HCT116 (cell line): Measurements from ENCODE around the gene VSX1. TPM values are rescaled to one million over a fixed set of nuclear protein-coding genes. Genes with fewer than 3 reads are reported as not detected.

Experiments
- ATAC-seq: fragments of 200-7000 bp; cut with Tn5 transposase; 2 replicates; pipeline ENCODE4 v1.9.1; 2020; ENCODE audit warnings: mild to moderate bottlenecking, moderate library complexity
- BruUV-seq: library from RNA; stranded (reverse); fragments of 400-500 nt; replicated peaks from 2 replicates; lab custom pipeline; 2021; lab: Mats Ljungman, UMichigan
- CTCF ChIA-PET: fragments of 300-600 bp; sonication (Branson Sonifier 250); formaldehyde crosslinking; loops from one replicate; lab custom pipeline; 2021; ENCODE audit warnings: antibody characterized with exemption; lab: Charles Lee
- POLR2A ChIA-PET: fragments of 300-600, 350-600 bp; sonication (Branson Sonifier 250); formaldehyde crosslinking; loops from one replicate; lab custom pipeline; 2021; ENCODE audit warnings: antibody characterized with exemption; lab: Charles Lee
- RAD21 ChIA-PET, 2 experiments: fragments of 300-600 bp; sonication (Branson Sonifier 250); formaldehyde crosslinking; loops; one replicate each; lab custom pipeline; 2023; ENCODE audit warnings: low total read pairs in 2 of 2; ENCODE audit not compliant: uncharacterized antibody in 2 of 2, unreplicated experiment in 2 of 2, low non-redundant PET in 1 of 2; lab: Charles Lee
- DNase-seq: peaks from one replicate; pipeline ENCODE4 v3.0.0-alpha.2; 2010; ENCODE audit warnings: low read depth, low spot score
- H2AFZ ChIP-seq: fragments of 200-600 bp; shearing (Covaris generic), sonication (generic); 2 replicates; pipeline ENCODE4 v1.6.1; 2017; ENCODE audit warnings: low read depth, mixed run types, mixed read lengths, antibody characterized with exemption, low read length; ENCODE audit not compliant: poor library complexity, severe bottlenecking
- H3K27ac ChIP-seq: 2 replicates; pipeline ENCODE4 v1.5.1; 2012; ENCODE audit warnings: low read depth, low read length
- H3K27me3 ChIP-seq: fragments of 200-600 bp; sonication (generic); 2 replicates; pipeline ENCODE4 v1.6.1; 2016; ENCODE audit warnings: mixed run types, low read length, mixed read lengths; ENCODE audit not compliant: insufficient read depth
- H3K36me3 ChIP-seq, 2 experiments: fragments of 200-500 bp in 1 of 2; fragments of 200-600 bp in 1 of 2; sonication (Bioruptor generic) in 1 of 2; sonication (generic) in 1 of 2; 2 replicates each; pipeline versions ENCODE4 v1.5.1 to v1.6.1; 2014 to 2016; ENCODE audit warnings: low read length in 2 of 2, inconsistent platforms in 1 of 2, mixed read lengths in 1 of 2, mixed run types in 1 of 2; ENCODE audit not compliant: insufficient read depth in 2 of 2, control insufficient read depth in 1 of 2
- H3K4me1 ChIP-seq, 2 experiments: fragments of 200-600 bp in 1 of 2; sonication (generic) in 1 of 2; 2 replicates each; pipeline versions ENCODE4 v1.5.1 to v1.6.1; 2012 to 2017; ENCODE audit warnings: low read length in 2 of 2, inconsistent platforms in 1 of 2, mild to moderate bottlenecking in 1 of 2, mixed read lengths in 1 of 2, mixed run types in 1 of 2, moderate library complexity in 1 of 2; ENCODE audit not compliant: insufficient read depth in 2 of 2, control insufficient read depth in 1 of 2
- H3K4me2 ChIP-seq: fragments of 200-600 bp; sonication (generic); 2 replicates; pipeline ENCODE4 v1.6.1; 2017; ENCODE audit warnings: mixed run types, low read length, mixed read lengths
- H3K4me3 ChIP-seq, 2 experiments: fragments of 200-600 bp in 1 of 2; sonication (generic) in 1 of 2; replicated peaks in 1 of 2; 2 replicates each; pipeline ENCODE4 v1.5.1; 2011 to 2016; ENCODE audit warnings: low read length in 2 of 2, control low read depth in 1 of 2, low read depth in 1 of 2, mild to moderate bottlenecking in 1 of 2, mixed read lengths in 1 of 2, mixed run types in 1 of 2
- H3K79me2 ChIP-seq: fragments of 200-600 bp; sonication (generic); 2 replicates; pipeline ENCODE4 v1.6.1; 2017; ENCODE audit warnings: mild to moderate bottlenecking, mixed run types, low read length, moderate library complexity, mixed read lengths; ENCODE audit not compliant: insufficient read depth
- H3K9ac ChIP-seq: fragments of 200-600 bp; sonication (generic); 2 replicates; pipeline ENCODE4 v1.6.1; 2016; ENCODE audit warnings: low read length, mixed read lengths
- H3K9me2 ChIP-seq: fragments of 200-600 bp; sonication (generic), shearing (Covaris generic); 2 replicates; pipeline ENCODE4 v1.6.1; 2017; ENCODE audit warnings: mixed run types, mild to moderate bottlenecking, moderate library complexity; ENCODE audit not compliant: insufficient read depth
- H3K9me3 ChIP-seq, 2 experiments: fragments of 200-500 bp in 1 of 2; fragments of 200-600 bp in 1 of 2; sonication (Bioruptor generic) in 1 of 2; sonication (generic) in 1 of 2; 2 replicates each; pipeline ENCODE4 v1.6.1; 2014 to 2017; ENCODE audit warnings: low read length in 2 of 2, mixed read lengths in 2 of 2, inconsistent platforms in 1 of 2, low read depth in 1 of 2, mild to moderate bottlenecking in 1 of 2, mixed run types in 1 of 2, moderate library complexity in 1 of 2; ENCODE audit not compliant: control insufficient read depth in 1 of 2, insufficient read depth in 1 of 2
- H4K20me1 ChIP-seq: fragments of 200-600 bp; sonication (generic), shearing (Covaris generic); 2 replicates; pipeline ENCODE4 v1.6.1; 2017; ENCODE audit warnings: mixed run types, mild to moderate bottlenecking, moderate library complexity; ENCODE audit not compliant: insufficient read depth
- EGR1 ChIP-seq: IDR thresholded peaks from 2 replicates; pipeline ENCODE4 v1.6.1; 2012; ENCODE audit warnings: low read depth
- REST ChIP-seq: IDR thresholded peaks from 2 replicates; pipeline ENCODE4 v1.6.1; 2012; ENCODE audit warnings: low read depth
- intact Hi-C: fragments of 100-400 bp; cut with micrococcal nuclease; formaldehyde crosslinking; loops from 2 replicates; pipeline ENCODE4 v1.10.0; 2022
- total RNA-seq: library from RNA; stranded (reverse); gene quantifications from one replicate; pipeline ENCODE4 v1.2.1, GENCODE V29; 2021; ENCODE audit not compliant: unreplicated experiment

The VSX1 gene
- total RNA-seq, 1 experiment from 2014 or later = not detected

DNA sequence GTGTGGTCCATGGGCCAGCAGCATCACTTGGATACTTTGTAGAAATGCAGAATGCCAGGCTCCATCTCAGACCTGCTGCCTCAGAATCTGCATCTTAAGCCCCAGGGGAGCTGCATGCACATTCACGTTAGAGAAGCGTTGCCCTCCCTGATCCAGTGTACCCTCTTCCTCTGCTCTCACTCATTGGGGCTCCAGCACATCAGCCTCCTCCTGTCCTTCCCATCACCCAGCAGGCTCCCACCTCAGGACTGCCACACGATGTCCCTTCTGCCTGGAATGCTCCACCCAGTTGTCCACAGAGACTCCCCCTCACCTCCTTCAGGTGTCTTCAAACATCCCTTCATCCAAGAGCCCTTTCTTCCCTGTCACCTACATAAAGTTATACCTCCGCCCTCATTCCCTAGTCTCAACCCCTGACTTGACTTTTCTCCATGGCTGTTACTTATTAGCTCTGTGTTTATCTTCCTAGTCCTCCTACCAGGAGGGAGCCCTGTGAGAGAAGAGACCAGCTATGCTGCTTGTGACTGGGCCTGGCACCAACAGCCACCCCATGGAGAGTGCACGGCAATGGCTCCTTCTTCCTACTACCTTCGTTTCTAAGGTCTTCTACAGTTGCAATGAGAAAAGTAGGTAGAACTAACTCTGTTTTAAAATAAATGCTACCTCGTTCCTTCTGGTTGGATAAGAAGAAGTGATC is 20.7 kb downstream of the VSX1 start:
- POLR2A ChIA-PET = no interaction called here

More for the DNA sequence above, 20.7 kb downstream of the VSX1 start:
- no peaks in the 10 kb centered on the region for H3K9me2 ChIP-seq
- no peaks in the 10 kb centered on the region for H3K36me3 ChIP-seq
- RAD21 ChIA-PET = no interaction called here
- H3K4me1 ChIP-seq = no peaks in the 10 kb centered on the region
- no peak overlapping the region for H2AFZ ChIP-seq
- H3K4me3 ChIP-seq = no peak overlapping the region
- no TSS peak for BruUV-seq
- no peaks in the 10 kb centered on the region for H3K9me3 ChIP-seq
- no peaks in the 10 kb centered on the region for H3K79me2 ChIP-seq
- peaks cover 52% of the 10 kb centered on the region for H3K27me3 ChIP-seq
- H3K27ac ChIP-seq = no peak overlapping the region
- no peaks in the 10 kb centered on the region for H4K20me1 ChIP-seq
- intact Hi-C loops = loop anchor here (10.0 kb wide), 1 partner anchor 334 kb away; the partner anchor contains the start of gene ABHD12
- no peak overlapping the region for H3K9ac ChIP-seq
- TF ChIP-seq EGR1 = no peak
- no peak for TF ChIP-seq REST
- no peak overlapping the region for H3K4me2 ChIP-seq
- CTCF ChIA-PET = interaction anchor here (5.4 kb wide), 1 partner anchor 66 kb away, joined by 31 read pairs; no protein-coding TSS in a partner anchor
- no peak for DNase-seq
- ATAC-seq = no peak
